GM23338 (cell line): ENCODE results near the gene GPHN. TPM values are rescaled to one million over a fixed set of nuclear protein-coding genes. Genes with fewer than 3 reads are reported as not detected.

ENCODE experiments used
- ATAC-seq: fragments of 200-7000 bp; cut with Tn5 transposase; 3 replicates; pipeline ENCODE4 v1.9.1; 2020
- DNase-seq: peaks from one replicate; pipeline ENCODE4 v3.0.0-alpha.2; 2015; ENCODE audit warnings: low spot score
- H2AFZ ChIP-seq: fragments of 200-600 bp; sonication (generic); 2 replicates; pipeline ENCODE4 v1.8.0; 2016; ENCODE audit warnings: antibody characterized with exemption, mild to moderate bottlenecking, moderate library complexity
- H3F3A ChIP-seq: fragments of 200-600 bp; sonication (generic); replicated peaks from 2 replicates; pipeline ENCODE4 v1.8.0; 2017; ENCODE audit warnings: antibody characterized with exemption, mixed run types, low read depth
- H3K27ac ChIP-seq: fragments of 200-600 bp; sonication (generic); 2 replicates; pipeline ENCODE4 v1.6.1; 2016; ENCODE audit warnings: low read depth
- H3K27me3 ChIP-seq: fragments of 200-600 bp; sonication (generic); 2 replicates; pipeline ENCODE4 v1.8.0; 2016; ENCODE audit warnings: mild to moderate bottlenecking, mixed run types, moderate library complexity; ENCODE audit not compliant: insufficient read depth
- H3K36me3 ChIP-seq: fragments of 200-600 bp; sonication (generic); 2 replicates; pipeline ENCODE4 v1.8.0; 2016; ENCODE audit warnings: mild to moderate bottlenecking; ENCODE audit not compliant: insufficient read depth
- H3K4me1 ChIP-seq: fragments of 200-600 bp; sonication (generic); 2 replicates; pipeline ENCODE4 v1.8.0; 2016; ENCODE audit warnings: mild to moderate bottlenecking, moderate library complexity; ENCODE audit not compliant: insufficient read depth
- H3K4me2 ChIP-seq: fragments of 200-600 bp; sonication (generic); 2 replicates; pipeline ENCODE4 v1.7.1; 2017; ENCODE audit warnings: mixed run types
- H3K4me3 ChIP-seq: fragments of 200-600 bp; sonication (generic); 2 replicates; pipeline ENCODE4 v1.6.1; 2016; ENCODE audit warnings: mixed run types
- H3K79me2 ChIP-seq: fragments of 200-600 bp; sonication (generic); replicated peaks from 2 replicates; pipeline ENCODE4 v1.8.0; 2017; ENCODE audit warnings: mild to moderate bottlenecking; ENCODE audit not compliant: insufficient read depth
- H3K9me2 ChIP-seq: fragments of 200-600 bp; sonication (generic); 2 replicates; pipeline ENCODE4 v1.8.0; 2017; ENCODE audit not compliant: insufficient read depth
- H4K20me1 ChIP-seq: fragments of 200-600 bp; sonication (generic); replicated peaks from 2 replicates; pipeline ENCODE4 v1.8.0; 2017; ENCODE audit warnings: mild to moderate bottlenecking; ENCODE audit not compliant: insufficient read depth
- H3K27ac Mint-ChIP-seq: 2 replicates; pipeline ENCODE4 v1.8.0; 2020; ENCODE audit warnings: inconsistent platforms, mild to moderate bottlenecking, moderate library complexity, mixed read lengths
- H3K27me3 Mint-ChIP-seq: 3 replicates; pipeline ENCODE4 v1.8.0; 2022; ENCODE audit warnings: low read depth, mild to moderate bottlenecking, moderate library complexity, mixed read lengths, inconsistent platforms; ENCODE audit not compliant: insufficient read depth, poor library complexity
- H3K36me3 Mint-ChIP-seq: 3 replicates; pipeline ENCODE4 v1.8.0; 2021; ENCODE audit warnings: low read depth, mild to moderate bottlenecking, inconsistent platforms, moderate library complexity, mixed read lengths
- H3K4me1 Mint-ChIP-seq: 3 replicates; pipeline ENCODE4 v1.8.0; 2020; ENCODE audit warnings: mild to moderate bottlenecking, inconsistent platforms, mixed read lengths
- H3K4me3 Mint-ChIP-seq: 3 replicates; pipeline ENCODE4 v1.8.0; 2021; ENCODE audit warnings: moderate library complexity, mild to moderate bottlenecking, inconsistent platforms, mixed read lengths
- H3K9me3 Mint-ChIP-seq: 3 replicates; pipeline ENCODE4 v1.8.0; 2020; ENCODE audit warnings: moderate library complexity, mild to moderate bottlenecking, inconsistent platforms, mixed read lengths
- CREB1 ChIP-seq: fragments of 250-450 bp; sonication (Bioruptor Pico); IDR thresholded peaks from 2 replicates; pipeline ENCODE4 v1.5.0; 2020; ENCODE audit warnings: low read depth, mild to moderate bottlenecking, moderate library complexity
- EZH2 ChIP-seq: fragments of 200-600 bp; sonication (generic); IDR thresholded peaks from one replicate; pipeline ENCODE4 v1.8.0; 2017; ENCODE audit warnings: antibody characterized with exemption, mild to moderate bottlenecking, low read depth; ENCODE audit not compliant: unreplicated experiment
- EZH2phosphoT487 ChIP-seq: fragments of 200-600 bp; sonication (generic); IDR thresholded peaks from one replicate; pipeline ENCODE4 v1.8.1; 2018; ENCODE audit warnings: antibody characterized with exemption; ENCODE audit not compliant: unreplicated experiment
- JUNB ChIP-seq: IDR thresholded peaks from one replicate; pipeline ENCODE4 v1.6.1; 2016; ENCODE audit warnings: antibody characterized with exemption; ENCODE audit not compliant: unreplicated experiment
- NANOG ChIP-seq: IDR thresholded peaks from 2 replicates; pipeline ENCODE4 v1.6.1; 2016; ENCODE audit warnings: antibody characterized with exemption, borderline replicate concordance
- POLR2AphosphoS5 ChIP-seq: IDR thresholded peaks from 2 replicates; pipeline ENCODE4 v1.6.1; 2016; ENCODE audit warnings: antibody characterized with exemption, low read depth
- STAT1 ChIP-seq: IDR thresholded peaks from one replicate; pipeline ENCODE4 v1.6.1; 2016; ENCODE audit warnings: antibody characterized with exemption; ENCODE audit not compliant: unreplicated experiment
- ZNF114 ChIP-seq: fragments of 250-450 bp; sonication (Bioruptor Pico); IDR thresholded peaks from 2 replicates; pipeline ENCODE4 v1.5.0; 2020; ENCODE audit warnings: mild to moderate bottlenecking, moderate library complexity
- ZNF331 ChIP-seq: fragments of 250-450 bp; sonication (Bioruptor Pico); IDR thresholded peaks from 2 replicates; pipeline ENCODE4 v1.5.0; 2020; ENCODE audit warnings: low read depth, mild to moderate bottlenecking, moderate library complexity
- polyA plus RNA-seq: library from polyadenylated mRNA; unstranded; fragments of >200 nt; fragmentation: Nextera tagmentation; extraction: Ambion mirVana; gene quantifications from 2 replicates; pipeline ENCODE4 v1.2.1, GENCODE V29; 2016
- total RNA-seq: library from RNA; depleted of rRNA; stranded (reverse); fragments of >200 nt; shearing (Covaris generic); gene quantifications from 2 replicates; pipeline ENCODE4 v1.2.3, GENCODE V29; 2014
- TF ChIP-seq, protein P1 (sequence below): fragments of 250-450 bp; sonication (Bioruptor Pico); IDR thresholded peaks from 2 replicates; pipeline ENCODE4 v1.5.0; 2020; ENCODE audit warnings: mild to moderate bottlenecking, moderate library complexity
- TF ChIP-seq, protein P2 (sequence below): IDR thresholded peaks from 2 replicates; pipeline ENCODE4 v1.6.1; 2016; ENCODE audit warnings: antibody characterized with exemption
- TF ChIP-seq, protein P3 (sequence below), 2 experiments: fragments of 200-600 bp in 1 of 2; sonication (generic) in 1 of 2; conservative IDR thresholded peaks; 2 replicates each; pipeline versions ENCODE4 v1.5.1 to v1.6.1; 2016 to 2017; ENCODE audit warnings: antibody characterized with exemption in 2 of 2, low read depth in 2 of 2, mild to moderate bottlenecking in 2 of 2, moderate library complexity in 1 of 2
- TF ChIP-seq, protein P4 (sequence below): IDR thresholded peaks from one replicate; pipeline ENCODE4 v1.6.1; 2018; ENCODE audit warnings: antibody characterized with exemption; ENCODE audit not compliant: unreplicated experiment

The GPHN gene
- total and polyA plus RNA-seq, 2 experiments from 2014 or later, result 17.6 to 20.6 TPM

DNA sequence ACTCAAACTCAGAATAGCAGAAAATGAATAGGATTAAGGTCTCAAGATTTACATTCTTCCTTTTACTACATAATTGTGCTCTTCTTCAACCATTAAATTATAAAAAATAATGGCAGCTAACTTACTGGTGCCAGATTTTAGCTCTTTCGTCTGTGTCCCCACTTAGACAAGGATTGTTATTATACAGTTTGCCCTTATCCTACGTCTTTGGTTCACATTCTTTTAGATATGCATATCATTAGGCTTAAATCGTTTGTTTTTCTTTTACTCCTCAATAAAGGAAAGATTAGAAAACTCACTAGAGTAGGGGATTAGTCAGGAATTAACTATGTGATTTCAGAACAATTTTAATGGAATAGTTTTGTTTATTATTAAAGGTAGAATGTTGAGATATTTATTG lies 551.6 kb downstream of the GPHN start:
- Mint-ChIP-seq H3K4me1 (no peaks in the 10 kb centered on the region; the same call in 2 of the 3 replicates), H3K27me3 (no peaks in the 10 kb centered on the region), H3K9me3 (peaks cover 25% of the 10 kb centered on the region), H3K4me3 (no peak overlapping the region), H3K27ac (no peak overlapping the region), H3K36me3 (peaks cover 17% of the 10 kb centered on the region)
- H3K4me3 ChIP-seq, result no peak overlapping the region
- DNase-seq (no peak), ATAC-seq (no peak)
- no peak overlapping the region for H3K4me2 ChIP-seq
- no peaks in the 10 kb centered on the region for H3K9me2 ChIP-seq
- no peaks in the 10 kb centered on the region for H4K20me1 ChIP-seq
- no peaks in the 10 kb centered on the region for H3F3A ChIP-seq
- H3K4me1 ChIP-seq, result no peaks in the 10 kb centered on the region
- no peaks in the 10 kb centered on the region for H3K36me3 ChIP-seq
- no peaks in the 10 kb centered on the region for H3K79me2 ChIP-seq
- H3K27ac ChIP-seq, result no peak overlapping the region
- H3K27me3 ChIP-seq, result no peaks in the 10 kb centered on the region
- H2AFZ ChIP-seq, result no peak overlapping the region
- no peak for TF ChIP-seq POLR2AphosphoS5
- TF ChIP-seq, protein P1, sequence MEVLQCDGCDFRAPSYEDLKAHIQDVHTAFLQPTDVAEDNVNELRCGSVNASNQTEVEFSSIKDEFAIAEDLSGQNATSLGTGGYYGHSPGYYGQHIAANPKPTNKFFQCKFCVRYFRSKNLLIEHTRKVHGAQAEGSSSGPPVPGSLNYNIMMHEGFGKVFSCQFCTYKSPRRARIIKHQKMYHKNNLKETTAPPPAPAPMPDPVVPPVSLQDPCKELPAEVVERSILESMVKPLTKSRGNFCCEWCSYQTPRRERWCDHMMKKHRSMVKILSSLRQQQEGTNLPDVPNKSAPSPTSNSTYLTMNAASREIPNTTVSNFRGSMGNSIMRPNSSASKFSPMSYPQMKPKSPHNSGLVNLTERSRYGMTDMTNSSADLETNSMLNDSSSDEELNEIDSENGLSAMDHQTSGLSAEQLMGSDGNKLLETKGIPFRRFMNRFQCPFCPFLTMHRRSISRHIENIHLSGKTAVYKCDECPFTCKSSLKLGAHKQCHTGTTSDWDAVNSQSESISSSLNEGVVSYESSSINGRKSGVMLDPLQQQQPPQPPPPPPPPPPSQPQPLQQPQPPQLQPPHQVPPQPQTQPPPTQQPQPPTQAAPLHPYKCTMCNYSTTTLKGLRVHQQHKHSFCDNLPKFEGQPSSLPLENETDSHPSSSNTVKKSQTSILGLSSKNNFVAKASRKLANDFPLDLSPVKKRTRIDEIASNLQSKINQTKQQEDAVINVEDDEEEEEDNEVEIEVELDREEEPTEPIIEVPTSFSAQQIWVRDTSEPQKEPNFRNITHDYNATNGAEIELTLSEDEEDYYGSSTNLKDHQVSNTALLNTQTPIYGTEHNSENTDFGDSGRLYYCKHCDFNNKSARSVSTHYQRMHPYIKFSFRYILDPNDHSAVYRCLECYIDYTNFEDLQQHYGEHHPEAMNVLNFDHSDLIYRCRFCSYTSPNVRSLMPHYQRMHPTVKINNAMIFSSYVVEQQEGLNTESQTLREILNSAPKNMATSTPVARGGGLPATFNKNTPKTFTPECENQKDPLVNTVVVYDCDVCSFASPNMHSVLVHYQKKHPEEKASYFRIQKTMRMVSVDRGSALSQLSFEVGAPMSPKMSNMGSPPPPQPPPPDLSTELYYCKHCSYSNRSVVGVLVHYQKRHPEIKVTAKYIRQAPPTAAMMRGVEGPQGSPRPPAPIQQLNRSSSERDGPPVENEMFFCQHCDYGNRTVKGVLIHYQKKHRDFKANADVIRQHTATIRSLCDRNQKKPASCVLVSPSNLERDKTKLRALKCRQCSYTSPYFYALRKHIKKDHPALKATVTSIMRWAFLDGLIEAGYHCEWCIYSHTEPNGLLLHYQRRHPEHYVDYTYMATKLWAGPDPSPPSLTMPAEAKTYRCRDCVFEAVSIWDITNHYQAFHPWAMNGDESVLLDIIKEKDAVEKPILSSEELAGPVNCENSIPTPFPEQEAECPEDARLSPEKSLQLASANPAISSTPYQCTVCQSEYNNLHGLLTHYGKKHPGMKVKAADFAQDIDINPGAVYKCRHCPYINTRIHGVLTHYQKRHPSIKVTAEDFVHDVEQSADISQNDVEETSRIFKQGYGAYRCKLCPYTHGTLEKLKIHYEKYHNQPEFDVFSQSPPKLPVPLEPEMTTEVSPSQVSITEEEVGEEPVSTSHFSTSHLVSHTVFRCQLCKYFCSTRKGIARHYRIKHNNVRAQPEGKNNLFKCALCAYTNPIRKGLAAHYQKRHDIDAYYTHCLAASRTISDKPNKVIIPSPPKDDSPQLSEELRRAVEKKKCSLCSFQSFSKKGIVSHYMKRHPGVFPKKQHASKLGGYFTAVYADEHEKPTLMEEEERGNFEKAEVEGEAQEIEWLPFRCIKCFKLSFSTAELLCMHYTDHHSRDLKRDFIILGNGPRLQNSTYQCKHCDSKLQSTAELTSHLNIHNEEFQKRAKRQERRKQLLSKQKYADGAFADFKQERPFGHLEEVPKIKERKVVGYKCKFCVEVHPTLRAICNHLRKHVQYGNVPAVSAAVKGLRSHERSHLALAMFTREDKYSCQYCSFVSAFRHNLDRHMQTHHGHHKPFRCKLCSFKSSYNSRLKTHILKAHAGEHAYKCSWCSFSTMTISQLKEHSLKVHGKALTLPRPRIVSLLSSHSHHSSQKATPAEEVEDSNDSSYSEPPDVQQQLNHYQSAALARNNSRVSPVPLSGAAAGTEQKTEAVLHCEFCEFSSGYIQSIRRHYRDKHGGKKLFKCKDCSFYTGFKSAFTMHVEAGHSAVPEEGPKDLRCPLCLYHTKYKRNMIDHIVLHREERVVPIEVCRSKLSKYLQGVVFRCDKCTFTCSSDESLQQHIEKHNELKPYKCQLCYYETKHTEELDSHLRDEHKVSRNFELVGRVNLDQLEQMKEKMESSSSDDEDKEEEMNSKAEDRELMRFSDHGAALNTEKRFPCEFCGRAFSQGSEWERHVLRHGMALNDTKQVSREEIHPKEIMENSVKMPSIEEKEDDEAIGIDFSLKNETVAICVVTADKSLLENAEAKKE (CRISPR knock-in tag), result no peak
- TF ChIP-seq, protein P2, sequence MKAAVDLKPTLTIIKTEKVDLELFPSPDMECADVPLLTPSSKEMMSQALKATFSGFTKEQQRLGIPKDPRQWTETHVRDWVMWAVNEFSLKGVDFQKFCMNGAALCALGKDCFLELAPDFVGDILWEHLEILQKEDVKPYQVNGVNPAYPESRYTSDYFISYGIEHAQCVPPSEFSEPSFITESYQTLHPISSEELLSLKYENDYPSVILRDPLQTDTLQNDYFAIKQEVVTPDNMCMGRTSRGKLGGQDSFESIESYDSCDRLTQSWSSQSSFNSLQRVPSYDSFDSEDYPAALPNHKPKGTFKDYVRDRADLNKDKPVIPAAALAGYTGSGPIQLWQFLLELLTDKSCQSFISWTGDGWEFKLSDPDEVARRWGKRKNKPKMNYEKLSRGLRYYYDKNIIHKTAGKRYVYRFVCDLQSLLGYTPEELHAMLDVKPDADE, result no peak
- TF ChIP-seq NANOG, result no peak
- TF ChIP-seq EZH2, result no peak
- TF ChIP-seq ZNF114, result no peak
- TF ChIP-seq EZH2phosphoT487, result no peak
- no peak for TF ChIP-seq JUNB
- TF ChIP-seq, protein P3, sequence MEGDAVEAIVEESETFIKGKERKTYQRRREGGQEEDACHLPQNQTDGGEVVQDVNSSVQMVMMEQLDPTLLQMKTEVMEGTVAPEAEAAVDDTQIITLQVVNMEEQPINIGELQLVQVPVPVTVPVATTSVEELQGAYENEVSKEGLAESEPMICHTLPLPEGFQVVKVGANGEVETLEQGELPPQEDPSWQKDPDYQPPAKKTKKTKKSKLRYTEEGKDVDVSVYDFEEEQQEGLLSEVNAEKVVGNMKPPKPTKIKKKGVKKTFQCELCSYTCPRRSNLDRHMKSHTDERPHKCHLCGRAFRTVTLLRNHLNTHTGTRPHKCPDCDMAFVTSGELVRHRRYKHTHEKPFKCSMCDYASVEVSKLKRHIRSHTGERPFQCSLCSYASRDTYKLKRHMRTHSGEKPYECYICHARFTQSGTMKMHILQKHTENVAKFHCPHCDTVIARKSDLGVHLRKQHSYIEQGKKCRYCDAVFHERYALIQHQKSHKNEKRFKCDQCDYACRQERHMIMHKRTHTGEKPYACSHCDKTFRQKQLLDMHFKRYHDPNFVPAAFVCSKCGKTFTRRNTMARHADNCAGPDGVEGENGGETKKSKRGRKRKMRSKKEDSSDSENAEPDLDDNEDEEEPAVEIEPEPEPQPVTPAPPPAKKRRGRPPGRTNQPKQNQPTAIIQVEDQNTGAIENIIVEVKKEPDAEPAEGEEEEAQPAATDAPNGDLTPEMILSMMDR (conservative IDR thresholded peaks at IDR 0.05; ENCODE audit: low read depth in 2 of 2), result no peak
- TF ChIP-seq STAT1, result no peak
- TF ChIP-seq, protein P4, sequence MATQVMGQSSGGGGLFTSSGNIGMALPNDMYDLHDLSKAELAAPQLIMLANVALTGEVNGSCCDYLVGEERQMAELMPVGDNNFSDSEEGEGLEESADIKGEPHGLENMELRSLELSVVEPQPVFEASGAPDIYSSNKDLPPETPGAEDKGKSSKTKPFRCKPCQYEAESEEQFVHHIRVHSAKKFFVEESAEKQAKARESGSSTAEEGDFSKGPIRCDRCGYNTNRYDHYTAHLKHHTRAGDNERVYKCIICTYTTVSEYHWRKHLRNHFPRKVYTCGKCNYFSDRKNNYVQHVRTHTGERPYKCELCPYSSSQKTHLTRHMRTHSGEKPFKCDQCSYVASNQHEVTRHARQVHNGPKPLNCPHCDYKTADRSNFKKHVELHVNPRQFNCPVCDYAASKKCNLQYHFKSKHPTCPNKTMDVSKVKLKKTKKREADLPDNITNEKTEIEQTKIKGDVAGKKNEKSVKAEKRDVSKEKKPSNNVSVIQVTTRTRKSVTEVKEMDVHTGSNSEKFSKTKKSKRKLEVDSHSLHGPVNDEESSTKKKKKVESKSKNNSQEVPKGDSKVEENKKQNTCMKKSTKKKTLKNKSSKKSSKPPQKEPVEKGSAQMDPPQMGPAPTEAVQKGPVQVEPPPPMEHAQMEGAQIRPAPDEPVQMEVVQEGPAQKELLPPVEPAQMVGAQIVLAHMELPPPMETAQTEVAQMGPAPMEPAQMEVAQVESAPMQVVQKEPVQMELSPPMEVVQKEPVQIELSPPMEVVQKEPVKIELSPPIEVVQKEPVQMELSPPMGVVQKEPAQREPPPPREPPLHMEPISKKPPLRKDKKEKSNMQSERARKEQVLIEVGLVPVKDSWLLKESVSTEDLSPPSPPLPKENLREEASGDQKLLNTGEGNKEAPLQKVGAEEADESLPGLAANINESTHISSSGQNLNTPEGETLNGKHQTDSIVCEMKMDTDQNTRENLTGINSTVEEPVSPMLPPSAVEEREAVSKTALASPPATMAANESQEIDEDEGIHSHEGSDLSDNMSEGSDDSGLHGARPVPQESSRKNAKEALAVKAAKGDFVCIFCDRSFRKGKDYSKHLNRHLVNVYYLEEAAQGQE, result no peak
- TF ChIP-seq ZNF331 (CRISPR knock-in tag), result no peak
- TF ChIP-seq CREB1 (CRISPR knock-in tag), result no peak
